ENCODE results near the gene FAM107B. TPM values are rescaled to one million over a fixed set of nuclear protein-coding genes. Genes with fewer than 3 reads are reported as not detected.
"Not testable (repeated sequence)": the region's sequence is repeated elsewhere in the genome, so short reads cannot be mapped to it uniquely, and the experiment has no call there.

Gene FAM107B
- total RNA-seq, 1 experiment from 2014 or later: 10.0 TPM

- DNase-seq (ENCODE audit: low spot score): no peak
These were observed 109.4 kb downstream of the FAM107B start for GRCh38 chr10:14665304-14665703.

- DNase-seq (ENCODE audit: low spot score): no peak
These were observed 110.4 kb downstream of the FAM107B start for GRCh38 chr10:14664345-14664744.

DNA sequence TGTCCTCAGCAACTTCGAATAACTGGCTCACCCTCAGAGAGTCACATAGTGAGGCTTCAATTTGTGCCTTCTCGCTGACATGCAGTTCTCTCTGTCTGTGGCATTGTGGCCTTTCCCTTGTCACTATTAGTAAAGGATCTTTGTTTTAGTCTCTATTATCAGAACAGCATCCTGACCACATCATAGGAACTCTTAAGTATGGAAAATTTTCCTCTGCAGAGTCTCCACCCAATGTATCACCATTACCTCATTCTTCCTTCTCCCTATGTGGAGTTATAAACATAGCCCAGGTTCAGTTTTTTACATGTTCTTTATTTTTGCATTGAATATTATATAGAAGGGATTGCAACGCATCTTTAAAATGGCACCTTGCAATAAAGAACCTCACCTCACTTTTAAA, 112.9 kb downstream of the FAM107B start:
- no peak for DNase-seq (ENCODE audit: low spot score)

DNA sequence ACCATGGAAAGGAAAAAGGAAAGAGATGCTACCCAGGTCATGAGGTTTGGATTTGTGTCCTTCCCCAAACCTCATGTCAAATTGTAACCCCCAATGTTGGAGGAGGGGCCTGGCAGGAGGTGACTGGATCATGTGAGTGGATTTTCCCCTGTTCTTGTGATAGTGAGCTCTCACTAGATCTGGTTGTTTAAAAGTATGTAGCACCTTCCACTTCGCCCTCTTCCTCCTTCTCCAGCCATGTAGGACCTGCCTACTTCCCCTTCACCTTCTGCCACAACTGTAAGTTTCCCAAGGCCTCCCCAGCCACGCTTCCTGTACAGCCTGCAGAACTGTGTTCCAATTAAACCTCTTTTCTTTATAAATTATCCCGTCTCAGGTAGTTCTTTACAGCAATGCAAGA, 113.9 kb downstream of the FAM107B start:
- DNase-seq (ENCODE audit: low spot score): no peak

DNA sequence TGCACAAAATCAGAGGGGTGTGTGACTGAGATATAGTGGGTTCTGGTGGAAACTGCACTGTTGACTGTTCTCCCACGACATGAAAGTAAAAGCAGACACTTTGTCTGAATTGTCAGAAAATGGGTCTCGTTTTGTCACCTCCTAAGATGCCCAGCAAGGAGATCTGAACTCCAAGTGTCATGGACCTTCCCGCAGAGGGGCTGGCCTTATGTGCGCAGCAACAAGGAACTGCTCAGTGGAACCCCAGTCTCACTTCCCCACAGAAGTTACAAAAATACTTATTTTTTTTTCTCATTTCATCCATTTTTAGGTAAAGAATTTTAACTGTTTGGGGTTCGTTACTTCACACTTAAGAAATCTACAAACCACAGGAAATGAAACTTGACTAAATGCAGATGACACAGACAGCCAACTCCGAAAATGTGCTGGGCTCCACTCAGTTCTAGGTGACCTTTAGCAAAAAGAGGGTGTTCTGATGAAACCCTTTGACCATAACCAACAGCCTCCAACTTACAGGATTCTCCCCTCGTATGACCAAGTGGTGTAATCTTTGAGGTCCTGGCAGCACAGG, 115.0 kb downstream of the FAM107B start:
- no peak for DNase-seq (ENCODE audit: low spot score)

DNA sequence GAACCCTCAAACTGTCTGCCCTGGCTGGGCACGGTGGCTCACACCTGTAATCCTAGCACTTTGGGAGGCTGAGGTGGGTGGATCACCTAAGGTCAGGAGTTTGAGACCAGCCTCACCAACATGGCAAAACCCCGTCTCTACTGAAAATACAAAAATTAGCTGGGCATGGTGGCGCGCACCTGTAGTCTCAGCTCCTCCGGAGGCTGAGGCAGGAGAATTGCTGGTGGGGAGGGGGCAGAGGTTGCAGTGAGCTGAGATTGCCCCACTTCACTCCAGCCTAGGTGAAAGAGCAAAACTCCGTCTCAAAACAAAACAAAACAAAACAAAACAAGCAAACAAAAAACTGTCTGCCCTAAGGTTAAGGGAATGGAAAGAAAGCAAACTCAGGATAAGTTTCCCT, 115.6 kb downstream of the FAM107B start:
- DNase-seq (ENCODE audit: low spot score): not testable (repeated sequence)

DNA sequence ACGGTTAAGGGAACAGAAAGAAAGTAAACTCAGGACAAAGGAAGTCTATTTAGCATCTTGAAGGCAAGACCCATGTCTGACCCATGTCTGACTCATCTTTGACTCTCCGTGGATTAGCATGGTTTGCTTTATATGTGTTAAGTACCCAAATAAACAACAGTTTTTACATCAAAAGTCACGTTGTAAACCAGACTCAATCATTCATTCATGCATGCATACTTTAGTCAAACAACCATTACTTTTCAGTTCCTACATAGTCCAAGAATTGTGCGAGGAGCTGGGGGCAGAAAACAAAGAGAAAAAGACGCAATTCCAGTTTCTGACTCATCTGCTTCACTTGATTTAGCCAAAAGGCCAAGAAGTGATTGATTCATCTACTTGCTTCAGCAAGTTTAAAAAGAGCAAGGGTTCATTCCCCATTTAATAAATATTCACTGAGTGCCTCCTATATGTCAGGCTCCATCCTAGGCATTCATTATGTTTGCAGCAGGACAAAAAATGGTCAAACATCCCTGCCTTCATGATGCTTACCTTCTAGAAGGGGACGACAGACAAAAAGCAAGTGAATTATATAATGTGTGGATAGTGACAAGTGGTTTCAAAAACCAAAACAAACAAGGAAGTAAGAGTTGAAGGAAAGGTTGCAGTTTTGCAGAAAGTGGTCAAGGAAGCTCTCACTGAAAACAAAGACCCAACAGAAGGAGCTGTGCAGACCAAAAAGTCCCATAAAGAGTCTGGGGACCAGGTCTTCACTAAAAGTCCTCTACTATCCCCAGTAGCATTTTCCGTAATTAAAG, 116.2 kb downstream of the FAM107B start:
- peak; percentile 48 for DNase-seq (ENCODE audit: low spot score)

GRCh38 chr10:14656052-14656730, 118.5 kb downstream of the FAM107B start:
- no peak for DNase-seq (ENCODE audit: low spot score)

DNA sequence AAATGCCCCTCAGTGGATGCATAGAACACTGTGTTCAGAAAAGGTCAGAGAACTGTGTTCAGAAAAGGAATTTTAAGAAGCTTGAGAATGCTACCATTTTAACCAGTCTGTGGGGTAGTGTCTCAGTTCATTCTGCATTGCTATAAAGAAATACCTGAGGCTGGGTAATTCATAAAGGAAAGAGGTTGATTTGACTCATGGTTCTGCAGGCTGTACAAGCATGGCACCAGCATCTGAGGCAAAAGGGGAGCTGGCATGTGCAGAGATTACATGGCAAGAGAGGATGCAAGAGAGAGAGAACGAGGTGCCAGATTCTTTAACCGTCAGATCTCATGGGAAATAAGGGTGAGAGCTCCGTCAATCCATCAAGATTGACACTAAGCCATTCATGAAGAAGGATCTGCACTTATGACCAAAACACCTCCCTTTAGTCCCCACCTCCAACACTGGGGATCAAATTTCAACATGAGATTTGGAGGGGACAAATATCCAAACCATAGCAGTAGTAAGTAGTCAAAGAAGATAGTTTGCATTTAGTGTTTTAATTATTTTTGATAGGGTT, 119.8 kb downstream of the FAM107B start:
- DNase-seq (ENCODE audit: low spot score): no peak

DNA sequence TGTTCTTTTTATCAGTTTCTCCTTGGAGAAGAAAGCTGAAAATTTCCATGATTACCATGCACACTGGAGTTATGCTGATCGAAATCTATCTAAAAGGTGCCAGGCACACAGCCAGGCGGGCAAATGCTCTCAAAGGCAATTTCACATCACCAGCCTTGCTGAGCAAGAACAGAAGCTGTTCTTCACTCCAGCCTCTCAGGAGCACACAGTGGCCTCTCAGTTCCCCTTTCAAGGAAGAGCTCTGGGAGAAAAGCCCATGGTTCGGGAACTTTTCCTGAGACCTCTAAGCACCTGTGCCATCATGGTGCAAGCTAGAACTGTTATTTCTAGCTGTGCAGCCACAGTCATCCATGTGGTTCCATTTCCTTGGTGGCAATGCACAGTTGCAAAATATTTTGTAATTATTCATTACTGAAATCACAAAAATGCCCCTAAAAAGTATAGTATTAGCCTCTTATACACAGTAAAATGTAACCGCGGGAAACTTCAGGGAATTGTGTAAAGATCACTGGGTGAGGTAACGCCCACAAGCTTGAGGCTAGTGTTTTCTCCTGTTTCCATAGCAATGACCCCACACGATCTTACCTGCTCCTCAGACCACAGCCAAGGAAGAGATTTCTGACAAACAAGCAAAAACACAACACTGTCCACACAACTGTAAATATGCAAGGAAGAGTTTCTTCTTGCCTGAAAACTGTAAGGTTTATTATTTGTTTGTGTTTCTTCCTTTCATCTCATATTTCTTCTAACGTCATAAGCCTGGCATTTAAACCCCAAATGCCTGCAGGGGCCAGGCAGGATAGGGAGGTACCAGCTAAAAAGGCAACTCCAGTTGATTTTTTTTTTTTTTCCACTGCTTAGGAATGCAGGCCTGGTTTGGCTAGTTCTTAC, 121.2 kb downstream of the FAM107B start:
- DNase-seq (ENCODE audit: low spot score): peak; percentile 80

- no peak for DNase-seq (ENCODE audit: low spot score)
These were observed 121.9 kb downstream of the FAM107B start for GRCh38 chr10:14652816-14653215.

DNA sequence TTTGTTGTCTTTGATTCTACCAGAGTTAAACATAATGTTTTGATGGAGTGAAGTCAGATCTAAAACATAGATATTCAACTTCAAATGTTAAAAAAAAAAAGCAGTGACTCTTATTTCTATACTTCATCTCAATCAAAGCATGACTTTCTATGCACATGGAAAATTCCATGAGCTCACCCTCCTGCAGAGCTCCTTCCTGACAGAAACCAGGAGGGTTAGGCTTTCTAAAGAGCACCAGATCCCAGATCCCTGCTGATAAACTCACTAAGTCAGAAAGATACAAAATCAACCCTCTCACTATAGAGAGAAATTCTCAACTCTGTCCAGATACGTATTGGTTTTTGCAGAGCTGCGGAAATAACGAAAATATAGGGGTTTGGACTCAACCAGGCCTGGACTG, 122.6 kb downstream of the FAM107B start:
- no peak for DNase-seq (ENCODE audit: low spot score)

GRCh38 chr10:14649739-14650138, 125.0 kb downstream of the FAM107B start:
- DNase-seq (ENCODE audit: low spot score): no peak

DNA sequence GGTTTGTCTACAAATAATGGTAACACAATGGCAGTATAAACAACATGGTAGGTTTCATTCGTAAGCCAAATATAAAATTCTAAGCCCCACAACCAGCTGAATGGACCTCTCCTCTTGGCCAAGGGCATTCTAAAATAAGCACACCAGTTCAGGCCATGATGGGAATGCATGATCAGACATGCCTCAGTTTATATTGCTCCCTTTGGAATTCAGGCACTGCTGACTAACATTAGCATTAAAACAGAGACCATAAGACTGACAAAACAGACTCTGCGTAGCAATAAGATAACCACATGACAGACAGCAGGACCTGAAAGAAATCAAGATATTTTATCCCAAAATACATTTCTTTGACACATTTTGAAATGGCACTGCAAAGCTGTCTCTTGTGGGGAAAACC, 125.8 kb downstream of the FAM107B start:
- DNase-seq (ENCODE audit: low spot score): no peak

- no peak for DNase-seq (ENCODE audit: low spot score)
These were observed 126.5 kb downstream of the FAM107B start for GRCh38 chr10:14648005-14648765.

DNA sequence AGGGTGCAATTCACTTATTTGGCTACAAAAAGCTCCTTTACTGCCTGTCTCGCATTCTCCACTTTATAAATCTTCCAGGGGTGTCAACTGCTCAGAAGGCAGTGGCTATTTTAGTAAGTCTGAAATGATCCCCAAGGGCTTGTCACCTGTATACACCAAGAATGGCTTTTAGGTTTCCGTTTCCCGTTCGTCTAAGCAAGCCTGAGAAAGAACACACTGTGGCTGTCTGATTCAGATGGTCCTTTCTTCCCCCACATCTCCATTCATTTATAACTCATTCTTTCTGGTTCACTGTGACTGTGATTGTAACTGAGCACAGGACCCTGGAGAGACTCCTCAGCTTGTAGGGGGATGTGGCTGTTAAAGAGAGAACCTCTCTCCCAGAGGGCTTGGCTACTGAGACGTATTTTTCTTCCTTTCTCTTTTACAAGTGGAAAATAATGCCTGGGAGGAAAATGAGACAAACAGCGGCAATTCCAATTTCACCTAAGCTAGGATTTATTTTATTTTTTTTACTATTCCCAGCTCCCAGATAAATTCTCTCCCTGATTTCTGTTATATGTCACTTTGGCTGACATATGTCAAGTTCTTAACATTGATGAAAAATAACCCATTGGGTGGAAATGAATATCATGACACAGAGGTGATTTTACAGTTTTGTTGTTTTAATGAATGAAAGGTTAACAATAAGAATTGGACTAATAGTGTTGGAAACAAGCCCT, 129.3 kb downstream of the FAM107B start:
- DNase-seq (ENCODE audit: low spot score): no peak

GRCh38 chr10:14639637-14640036, 135.1 kb downstream of the FAM107B start:
- no peak for DNase-seq (ENCODE audit: low spot score)

DNA sequence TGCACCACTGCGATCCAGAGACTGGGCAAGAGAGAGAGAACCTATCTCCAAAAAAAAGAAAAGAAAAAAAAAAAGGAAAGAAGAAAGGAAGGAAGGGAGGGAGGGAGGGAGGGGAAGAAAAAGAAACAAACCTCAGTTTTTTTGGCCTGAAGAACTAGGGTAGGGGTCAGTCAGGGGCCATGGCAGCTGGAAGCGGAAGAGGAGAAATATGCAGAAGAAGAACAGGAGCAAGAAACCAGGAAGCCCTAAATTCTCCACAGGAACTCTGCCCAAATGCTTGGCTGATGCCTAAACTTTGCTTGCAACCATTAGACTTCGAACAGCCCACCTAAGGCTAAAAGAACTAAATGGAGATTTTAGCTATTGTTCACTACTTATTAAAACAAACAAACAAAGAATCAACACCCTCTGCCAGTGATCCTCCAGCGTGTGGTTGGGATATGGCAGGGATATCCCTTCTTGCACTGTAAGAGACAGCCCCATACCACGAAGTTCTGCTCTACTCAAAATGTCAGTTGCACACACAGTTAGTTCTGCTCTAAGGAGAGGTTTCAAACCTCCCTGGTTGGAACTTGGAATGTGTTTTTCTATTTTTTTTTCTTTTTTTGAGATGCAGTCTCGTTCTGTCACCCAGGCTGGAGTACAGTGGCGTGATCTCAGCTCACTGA, 139.5 kb downstream of the FAM107B start:
- no peak for DNase-seq (ENCODE audit: low spot score)

- DNase-seq (ENCODE audit: low spot score): not testable (repeated sequence)
These were observed 140.1 kb downstream of the FAM107B start for GRCh38 chr10:14634572-14634971.

All from H4 (cell line).